Stimulated activated CD8-positive, alpha-beta memory T cell treated with anti-CD3 and anti-CD28 coated beads, Interleukin-7, amount 100 ng/mL, for 4 hours (primary cell): ENCODE results near the gene C12orf76.
"Not testable (repeated sequence)": the region's sequence is repeated elsewhere in the genome, so short reads cannot be mapped to it uniquely, and the experiment has no call there.

Source experiments
- DNase-seq, 2 donors: peaks; one replicate each; pipeline ENCODE4 v3.0.0-alpha.2; 2020; ENCODE audit warnings: low read depth in 2 of 2

Gene C12orf76

GRCh38 chr12:110048242-110049027 lies at the start of gene C12orf76:
TSS of gene C12orf76 (minus strand) at chr12:110048522. CDS start at chr12:110048495, 27 bp downstream.
- DNase-seq, result peak; percentile 84 to 86

DNA sequence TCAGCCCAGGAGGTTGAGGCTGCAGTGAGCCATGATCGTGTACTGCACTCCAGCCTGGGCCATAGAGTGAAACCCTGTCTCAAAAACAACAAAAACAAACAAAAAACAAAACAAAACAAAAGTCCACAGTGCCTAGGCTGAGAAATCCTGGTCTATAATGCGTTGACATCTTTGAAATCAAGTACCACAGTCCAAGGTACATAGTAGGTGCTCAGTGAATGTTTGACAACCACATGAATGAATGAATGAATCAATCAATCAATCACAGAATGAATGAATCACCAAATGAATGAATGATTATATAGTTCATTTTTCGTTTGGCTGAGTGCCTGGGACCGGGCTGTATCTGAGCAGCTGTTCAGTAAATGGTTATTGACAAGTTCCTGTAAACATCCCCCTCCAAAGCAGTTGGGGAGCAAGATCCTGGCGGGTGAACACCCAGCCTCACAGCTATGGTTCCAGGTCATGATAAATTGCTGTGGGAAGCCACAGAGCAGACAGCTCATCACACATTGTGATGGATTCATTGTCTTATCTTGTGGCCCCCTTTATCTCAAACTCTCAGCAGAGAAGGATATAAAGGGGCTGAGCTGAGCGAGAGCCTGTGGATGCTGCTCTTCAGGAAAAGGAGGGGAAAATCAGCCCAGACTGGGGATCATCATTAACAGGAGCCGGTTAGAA lies 45.4 kb upstream of the C12orf76 start:
- no peak for DNase-seq

DNA sequence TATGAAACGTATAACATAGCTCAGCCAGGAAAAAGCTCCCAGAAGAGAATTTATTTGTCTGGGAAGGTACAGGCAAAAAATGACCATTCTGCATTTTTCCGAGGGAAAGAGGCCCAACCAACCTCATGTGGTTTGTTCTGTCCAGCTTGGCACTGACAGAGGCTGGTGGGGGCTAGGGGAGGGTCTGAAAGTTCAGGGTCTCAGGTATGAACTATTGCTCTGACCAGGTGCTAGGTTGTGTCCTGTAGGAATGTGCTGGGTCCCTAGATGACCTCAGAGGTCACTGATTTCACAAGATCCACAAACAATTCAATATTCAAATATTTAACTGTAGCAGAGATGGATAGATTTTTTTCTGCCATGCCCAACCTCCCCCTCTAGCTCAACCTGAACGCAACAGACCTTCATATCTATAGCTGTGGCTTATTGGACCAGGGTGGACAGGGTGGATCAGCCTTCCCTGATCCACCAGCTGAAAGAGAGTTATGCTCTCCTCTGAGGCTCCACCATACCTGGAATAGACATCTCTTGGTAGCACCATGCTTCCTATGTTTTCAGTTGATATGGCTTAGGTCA lies 42.9 kb upstream of the C12orf76 start:
- DNase-seq, result no peak

DNA sequence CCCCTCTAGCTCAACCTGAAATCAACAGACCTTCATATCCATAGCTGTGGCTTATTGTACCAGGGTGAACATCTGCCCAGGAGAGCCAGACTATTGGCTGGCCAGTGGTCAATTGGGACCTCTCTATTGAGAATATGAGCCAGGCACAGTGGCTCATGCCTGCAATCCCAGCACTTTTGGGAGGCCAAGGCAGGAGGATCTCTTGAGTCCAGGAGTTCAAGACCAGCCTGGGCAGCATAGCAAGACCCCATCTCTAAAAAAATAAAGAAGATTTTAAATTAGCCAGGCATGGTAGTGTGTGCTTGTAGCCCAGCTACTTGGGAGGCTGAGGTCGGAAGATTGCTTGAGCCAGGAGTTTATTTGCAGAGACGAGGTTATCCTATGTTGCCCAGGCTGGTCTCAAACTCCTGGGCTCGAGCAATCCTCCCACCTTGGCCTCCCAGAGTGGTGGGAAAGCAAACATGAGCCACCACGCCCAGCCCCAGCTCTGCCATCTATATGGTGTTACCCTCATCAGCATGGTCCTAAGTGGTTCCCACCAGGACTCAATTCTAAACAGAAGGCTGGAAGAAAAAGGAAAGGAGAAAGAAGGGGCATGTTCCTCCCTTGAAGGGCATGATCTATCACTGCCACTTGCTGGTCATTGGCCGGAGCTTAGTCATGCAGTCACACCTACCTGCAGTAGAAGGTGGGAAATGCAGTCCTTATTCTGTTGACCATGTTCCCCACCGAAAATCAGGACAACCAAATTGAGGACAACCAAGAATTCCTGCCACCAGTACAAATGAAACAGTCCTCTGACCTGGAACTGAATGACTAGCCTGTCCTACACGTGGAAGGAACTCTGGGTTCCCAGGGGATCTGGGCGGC lies 42.2 kb upstream of the C12orf76 start:
- no peak for DNase-seq

DNA sequence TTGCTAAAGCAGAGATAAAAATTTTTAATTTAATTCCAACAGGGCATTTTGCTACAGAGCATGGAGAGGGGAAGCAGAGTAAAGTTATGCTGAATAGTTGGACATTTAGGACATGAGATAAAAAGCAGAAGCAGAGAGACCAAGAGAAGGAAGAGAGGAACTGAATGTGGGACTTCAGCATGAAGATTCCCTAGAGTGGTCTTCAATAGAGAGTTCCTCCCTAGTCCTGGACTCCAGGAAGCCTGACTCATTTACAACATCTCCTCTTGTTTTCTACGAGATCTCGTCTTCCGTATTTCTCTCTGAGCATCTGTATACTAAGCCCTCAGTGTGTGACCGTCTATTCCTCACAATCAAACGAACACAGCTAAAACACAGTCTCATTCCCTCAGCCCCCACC lies 40.6 kb upstream of the C12orf76 start:
- DNase-seq, result no peak

GRCh38 chr12:110088216-110088615 lies 39.9 kb upstream of the C12orf76 start:
- DNase-seq, result not testable (repeated sequence)

- no peak for DNase-seq
These were observed 36.1 kb upstream of the C12orf76 start for GRCh38 chr12:110084314-110085015.

- no peak for DNase-seq
These were observed 32.1 kb upstream of the C12orf76 start for GRCh38 chr12:110080410-110080809.

DNA sequence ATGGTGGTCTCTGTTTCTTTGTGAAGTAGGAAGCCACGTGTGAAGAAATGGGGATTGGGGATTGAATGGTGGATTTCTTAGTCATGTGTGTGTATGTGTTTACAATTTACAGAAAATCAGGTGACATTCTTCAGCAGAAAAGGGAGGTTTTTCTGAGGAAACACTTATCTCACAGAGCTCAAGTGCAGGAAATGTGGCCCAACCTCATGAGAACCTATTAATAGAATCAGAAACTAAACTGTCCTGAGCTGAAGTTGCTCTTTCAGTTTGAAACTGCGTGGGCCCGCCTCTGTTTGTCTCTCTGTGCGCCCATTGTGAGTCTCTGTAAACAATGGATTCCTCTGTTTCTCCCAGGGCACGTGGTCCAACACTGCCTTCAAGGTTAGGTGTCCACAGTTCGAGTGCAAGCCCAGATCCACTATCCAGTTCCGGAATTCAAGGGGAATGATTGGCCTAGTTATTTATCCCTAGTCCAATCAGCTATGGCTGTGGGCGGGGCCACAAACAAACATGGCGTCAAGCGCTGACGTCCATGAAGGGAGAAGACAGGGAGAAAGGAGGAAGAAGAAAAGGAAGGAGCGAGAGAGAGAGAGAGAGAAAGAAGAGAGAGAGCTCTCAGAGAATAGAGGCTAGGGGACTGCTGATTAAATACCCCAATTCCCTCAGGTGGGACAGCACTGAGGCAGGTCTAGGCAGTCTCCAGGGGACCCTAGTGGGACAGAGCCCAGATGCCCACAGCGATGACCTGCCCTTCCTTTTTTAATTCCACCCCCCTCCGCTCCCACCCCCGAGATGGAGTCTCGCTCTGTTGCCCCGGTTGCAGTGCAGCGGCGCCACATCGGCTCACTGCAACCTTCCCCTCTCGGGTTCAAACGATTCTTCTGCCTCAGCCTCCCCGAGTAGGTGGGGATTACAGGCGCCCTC lies 31.4 kb upstream of the C12orf76 start:
- DNase-seq, result peak; percentile 59 to 60

DNA sequence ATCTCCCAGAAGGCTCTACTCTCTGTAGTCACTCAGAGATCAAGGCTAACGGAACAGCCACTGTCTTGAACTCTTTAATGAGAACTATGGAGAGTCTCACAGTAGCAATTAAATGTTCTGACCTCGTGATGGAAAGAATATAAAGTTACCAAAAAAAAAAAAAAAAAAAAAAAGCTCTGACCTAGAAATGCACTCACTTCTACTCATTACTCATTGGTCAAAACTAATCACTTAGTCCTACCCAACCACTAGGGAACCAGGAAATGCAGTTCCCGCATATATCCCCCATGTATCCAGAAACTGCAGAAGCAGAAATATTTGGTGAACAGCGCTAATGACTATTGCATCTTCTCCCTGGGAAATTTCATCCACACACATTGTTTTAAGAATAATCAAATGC lies 29.5 kb upstream of the C12orf76 start:
- DNase-seq, result no peak

DNA sequence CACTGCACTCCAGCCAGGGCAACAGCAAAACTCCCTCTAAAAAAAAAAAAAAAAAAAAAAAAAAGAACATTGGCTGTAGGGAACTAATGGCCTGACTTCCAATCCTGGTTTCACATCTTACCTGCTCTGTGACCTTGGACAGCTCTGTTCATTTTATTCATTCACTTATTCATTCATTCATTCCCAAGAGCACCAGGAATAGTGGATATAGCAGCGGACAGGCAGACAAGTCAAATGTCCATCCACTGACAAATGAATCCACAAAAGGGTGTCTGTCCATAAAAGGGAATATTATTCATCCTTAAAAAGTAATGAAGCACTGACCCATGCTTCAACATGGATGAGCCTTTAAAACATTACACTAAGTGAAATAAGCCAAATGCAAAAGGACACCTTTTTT lies 27.6 kb upstream of the C12orf76 start:
- no peak for DNase-seq

- no peak for DNase-seq
These were observed 25.8 kb upstream of the C12orf76 start for GRCh38 chr12:110074089-110074488.

GRCh38 chr12:110073049-110073831 lies 24.9 kb upstream of the C12orf76 start:
- DNase-seq, result no peak

DNA sequence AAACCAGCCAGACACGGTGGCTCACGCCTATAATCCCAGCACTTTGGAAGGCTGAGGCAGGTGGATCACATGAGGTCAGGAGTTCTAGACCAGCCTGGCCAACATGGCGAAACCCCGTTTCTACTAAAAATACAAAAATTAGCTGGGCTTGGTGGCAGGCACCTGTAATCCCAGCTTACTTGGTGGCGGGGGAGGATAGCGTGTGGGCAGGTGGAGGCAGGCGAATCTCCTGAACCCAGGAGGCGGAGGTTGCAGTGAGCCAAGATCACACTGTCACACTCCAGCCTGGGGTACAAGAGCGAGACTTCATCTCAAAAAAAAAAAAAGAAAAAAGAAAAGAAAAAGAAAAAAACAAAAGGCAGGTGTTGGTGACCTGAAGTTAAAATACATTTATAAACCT lies 24.3 kb upstream of the C12orf76 start:
- DNase-seq, result not testable (repeated sequence)

DNA sequence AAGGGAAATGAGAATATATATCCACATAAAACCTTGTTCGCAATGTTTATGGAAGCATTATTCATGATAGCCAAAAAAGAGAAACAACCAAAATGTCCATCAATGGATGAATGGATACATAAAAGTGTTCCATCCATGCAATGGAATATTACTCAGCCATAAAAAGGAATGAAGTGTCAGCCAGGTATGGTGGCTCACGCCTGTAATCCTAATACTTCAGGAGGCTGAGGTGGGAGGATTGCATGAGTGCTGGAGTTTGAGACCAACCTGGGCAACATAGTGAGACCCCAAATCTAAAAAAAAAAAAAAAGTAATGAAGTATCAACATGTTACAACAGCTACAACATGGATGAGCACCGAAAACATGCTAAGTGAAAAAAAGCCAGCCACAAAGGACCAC lies 23.6 kb upstream of the C12orf76 start:
- DNase-seq, result no peak

DNA sequence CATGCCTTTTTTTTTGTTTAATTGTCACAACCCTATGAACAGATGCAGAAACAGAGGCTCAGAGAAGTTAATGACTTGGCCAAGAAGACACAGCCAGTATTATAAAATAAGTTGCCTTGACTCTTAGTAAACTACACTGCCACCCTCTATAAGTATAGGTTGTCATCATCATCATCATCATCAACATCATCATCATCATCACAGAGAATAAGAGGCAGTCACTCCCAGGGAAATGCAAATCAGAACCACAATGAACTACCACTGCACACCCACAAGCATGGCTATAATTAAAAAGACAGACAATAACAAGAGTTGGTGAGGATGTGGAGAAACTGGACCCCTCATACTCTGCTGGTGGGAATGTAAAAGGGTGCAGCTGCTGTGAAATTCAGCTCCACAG lies 23.2 kb upstream of the C12orf76 start:
- DNase-seq, result no peak

GRCh38 chr12:110068654-110069053 lies 20.3 kb upstream of the C12orf76 start:
- no peak for DNase-seq

- not testable (repeated sequence) for DNase-seq
These were observed 19.8 kb upstream of the C12orf76 start for GRCh38 chr12:110068115-110068514.

DNA sequence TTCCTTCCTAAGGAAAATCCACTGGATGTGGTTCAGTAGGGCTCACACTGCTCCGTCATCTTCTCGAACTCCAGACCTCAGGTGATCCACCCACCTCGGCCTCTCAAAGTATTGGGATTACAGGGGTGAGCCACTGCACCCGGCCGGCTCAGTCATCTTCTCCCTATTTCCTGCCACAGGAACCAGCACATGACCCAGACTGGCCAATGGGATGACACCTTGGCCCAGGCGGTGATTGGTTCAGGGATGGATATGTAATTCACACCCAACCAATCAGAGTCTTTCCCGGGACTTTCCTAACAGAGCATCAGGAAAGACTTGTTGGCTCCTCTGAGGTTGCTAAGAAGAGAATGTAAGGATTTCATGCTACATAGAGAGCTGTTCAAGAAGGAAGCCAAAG lies 19.2 kb upstream of the C12orf76 start:
- DNase-seq, result no peak
